Measurements from ENCODE around the gene LPO.

LPO gene

DNA sequence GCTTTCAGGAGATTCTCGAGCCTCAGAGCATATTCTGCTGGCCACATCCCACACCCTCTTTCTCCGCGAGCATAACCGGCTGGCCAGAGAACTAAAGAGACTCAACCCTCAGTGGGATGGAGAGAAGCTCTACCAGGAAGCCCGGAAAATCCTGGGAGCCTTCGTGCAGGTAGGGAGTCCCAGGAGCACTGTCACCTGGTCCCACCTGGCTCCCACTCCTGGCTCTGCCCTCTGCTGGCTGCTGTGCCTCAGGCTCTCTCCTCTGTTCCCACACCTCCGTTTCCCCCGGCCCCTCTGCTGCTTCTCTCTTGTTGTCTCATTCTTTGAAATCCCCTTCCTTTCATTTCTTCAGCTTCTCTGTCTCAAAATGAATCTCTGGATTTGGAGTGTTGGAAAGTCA lies 16.4 kb downstream of the LPO start:
- no peak for DNase-seq (ENCODE audit: low read depth in 2 of 2, low spot score in 1 of 2)

DNA sequence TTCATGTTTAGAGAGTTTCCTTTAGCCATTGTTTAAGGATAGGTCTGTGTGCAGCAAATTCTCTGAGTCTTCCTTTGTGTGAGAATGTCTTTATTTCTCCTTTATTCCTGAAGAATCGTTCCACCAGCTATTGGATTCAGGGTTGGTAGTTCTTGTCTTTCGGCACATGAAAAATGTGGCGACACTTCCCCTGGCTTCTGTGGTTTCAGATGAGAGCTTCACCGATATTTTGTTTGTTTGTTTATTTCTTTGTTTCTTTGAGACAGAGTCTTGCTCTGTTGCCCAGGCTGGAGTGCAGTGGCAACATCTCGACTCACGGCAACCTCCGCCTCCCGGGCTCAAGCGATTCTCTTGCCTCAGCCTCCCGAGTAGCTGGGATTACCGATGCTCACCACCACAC lies 23.8 kb downstream of the LPO start:
- DNase-seq (ENCODE audit: low read depth in 2 of 2, low spot score in 1 of 2) = no peak

DNA sequence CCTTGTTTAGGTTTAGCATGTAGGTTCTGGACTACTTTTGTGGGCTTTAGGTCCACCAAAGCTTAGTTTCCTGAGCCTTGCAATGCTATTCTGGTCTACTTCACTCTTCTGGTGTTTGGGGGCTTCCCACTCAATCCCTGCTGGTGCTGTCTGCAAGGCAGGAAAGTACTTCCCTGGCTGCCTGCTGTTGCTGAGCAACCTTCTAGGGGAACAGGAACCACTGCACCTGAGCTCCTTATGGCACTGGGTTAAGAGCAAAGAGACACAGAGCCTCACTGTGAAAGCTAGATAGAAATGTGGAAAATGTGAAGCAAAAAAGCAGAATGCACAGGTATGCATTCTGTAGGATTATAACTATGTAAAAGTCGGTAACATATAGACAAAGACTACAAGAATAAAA lies 25.4 kb downstream of the LPO start:
- no peak for DNase-seq (ENCODE audit: low read depth in 2 of 2, low spot score in 1 of 2)

DNA sequence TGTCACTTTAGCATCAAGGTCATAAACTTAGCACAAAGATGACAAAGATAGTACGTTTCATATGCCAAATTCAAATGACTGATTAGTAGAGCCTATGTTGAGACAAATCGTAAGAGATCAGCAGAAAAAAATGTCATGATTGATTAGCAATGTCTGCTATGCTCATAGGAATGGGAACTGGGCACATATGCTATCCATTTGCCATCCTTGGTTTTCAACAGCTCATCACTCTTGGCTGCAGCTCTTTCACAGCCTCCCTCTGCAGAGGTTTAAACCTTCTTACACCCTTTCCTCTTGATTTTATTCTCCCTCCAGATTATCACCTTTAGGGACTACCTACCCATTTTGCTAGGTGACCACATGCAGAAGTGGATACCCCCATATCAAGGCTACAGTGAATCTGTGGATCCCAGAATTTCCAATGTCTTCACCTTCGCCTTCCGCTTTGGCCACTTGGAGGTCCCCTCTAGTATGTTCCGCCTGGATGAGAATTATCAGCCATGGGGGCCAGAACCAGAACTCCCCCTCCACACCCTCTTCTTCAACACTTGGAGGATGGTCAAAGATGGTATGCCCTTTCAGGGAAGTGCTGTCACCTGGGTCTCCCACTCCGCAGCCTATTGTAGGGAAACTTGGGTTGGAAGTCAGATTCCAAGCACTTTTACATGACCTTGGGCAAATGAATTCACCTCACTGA lies 26.2 kb downstream of the LPO start:
- no peak for DNase-seq (ENCODE audit: low read depth in 2 of 2, low spot score in 1 of 2)

DNA sequence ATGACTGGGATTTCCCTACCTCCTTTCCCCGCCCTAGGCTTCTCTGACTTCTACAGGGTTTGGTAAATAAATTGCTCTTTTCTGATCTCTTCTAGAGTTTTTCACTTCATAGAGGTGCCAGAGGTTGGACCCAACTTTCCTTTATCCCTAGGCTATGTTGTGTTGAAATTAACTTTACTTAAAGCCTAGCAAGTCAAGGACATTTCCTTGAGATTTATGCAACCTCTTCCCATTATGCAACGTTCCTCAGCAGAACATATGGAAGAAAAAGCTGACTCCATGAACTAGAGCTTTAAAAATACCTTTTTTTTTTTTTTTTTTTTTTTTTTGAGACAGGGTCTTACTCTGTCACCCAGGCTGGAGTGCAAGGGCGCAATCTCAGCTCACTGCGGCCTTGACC lies 26.9 kb downstream of the LPO start:
- no peak for DNase-seq (ENCODE audit: low read depth in 2 of 2, low spot score in 1 of 2)

DNA sequence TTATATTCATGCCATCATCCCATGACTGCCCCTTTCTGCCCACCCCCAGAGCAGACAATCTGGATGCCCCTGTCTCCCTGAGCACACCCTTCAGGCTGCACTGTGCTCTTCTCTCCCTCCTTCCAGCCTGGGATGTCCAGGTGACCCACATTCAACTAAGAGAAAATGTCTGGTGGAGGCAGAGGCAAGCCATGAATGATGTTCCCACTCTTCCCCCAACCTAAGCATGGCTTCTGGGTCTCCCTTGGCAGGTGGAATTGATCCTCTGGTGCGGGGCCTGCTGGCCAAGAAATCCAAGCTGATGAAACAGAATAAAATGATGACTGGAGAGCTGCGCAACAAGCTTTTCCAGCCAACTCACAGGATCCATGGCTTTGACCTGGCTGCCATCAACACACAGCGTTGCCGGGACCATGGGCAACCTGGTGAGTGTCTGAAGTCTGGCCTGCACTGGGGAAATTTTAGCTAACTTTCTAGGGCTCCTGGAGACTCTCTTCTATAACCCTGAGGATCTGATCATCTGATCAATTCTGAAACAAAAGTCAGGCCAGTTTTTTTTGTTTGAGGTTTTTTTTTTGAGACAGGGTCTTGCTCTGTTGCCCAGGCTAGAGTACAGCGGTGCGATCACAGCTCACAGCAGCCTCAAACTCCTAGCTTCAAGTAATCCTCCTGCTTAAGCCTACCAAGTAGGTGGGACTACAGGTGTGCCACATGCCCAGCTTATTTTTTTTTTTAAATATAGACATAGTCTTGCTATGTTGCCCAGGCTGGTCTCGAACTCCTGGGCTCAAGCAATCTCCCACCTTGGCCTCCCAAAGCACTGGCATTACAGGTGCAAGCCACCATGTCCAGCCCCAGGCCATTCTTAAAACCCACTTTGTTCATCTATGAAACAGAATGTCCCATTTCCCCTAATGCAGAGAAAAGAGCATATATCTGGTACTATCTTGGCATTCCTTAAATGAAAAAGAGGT lies 27.8 kb downstream of the LPO start:
- no peak for DNase-seq (ENCODE audit: low read depth in 2 of 2, low spot score in 1 of 2)

DNA sequence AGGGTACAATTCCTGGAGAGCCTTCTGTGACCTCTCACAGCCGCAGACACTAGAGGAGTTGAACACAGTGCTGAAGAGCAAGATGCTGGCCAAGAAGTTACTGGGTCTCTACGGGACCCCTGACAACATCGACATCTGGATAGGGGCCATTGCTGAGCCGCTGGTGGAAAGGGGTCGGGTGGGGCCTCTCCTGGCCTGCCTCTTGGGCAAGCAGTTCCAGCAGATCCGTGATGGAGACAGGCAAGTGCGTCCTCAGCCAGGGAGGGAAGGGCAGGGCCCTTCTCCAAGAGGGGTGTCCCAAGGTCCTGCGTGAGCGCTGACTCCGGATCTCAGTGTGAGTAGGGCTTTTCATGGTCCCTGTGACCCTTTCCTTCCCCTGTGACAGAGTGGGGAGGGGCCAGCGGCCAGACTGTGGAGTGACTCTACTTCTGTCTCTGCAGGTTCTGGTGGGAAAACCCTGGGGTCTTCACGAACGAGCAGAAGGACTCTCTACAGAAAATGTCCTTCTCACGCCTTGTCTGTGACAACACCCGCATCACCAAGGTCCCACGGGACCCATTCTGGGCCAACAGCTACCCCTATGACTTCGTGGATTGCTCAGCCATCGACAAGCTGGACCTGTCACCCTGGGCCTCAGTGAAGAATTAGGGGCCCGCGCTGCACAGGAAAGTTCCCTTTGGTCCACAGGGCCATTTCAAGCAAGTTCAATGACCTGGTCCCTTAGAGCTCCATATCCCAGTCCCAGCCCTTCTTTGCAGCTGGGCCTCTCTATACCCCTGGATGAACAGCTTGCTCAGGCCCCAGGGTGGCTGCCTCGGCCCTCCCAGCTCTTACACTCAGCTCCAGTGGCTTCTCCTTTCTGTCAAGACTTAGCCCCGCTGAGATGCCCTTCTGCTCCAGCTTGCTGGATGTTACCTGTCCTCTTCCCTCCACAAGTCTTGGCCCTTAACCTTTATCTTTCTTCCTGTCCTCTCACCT lies 29.3 kb downstream of the LPO start:
- DNase-seq (ENCODE audit: low read depth in 2 of 2, low spot score in 1 of 2) = no peak

DNA sequence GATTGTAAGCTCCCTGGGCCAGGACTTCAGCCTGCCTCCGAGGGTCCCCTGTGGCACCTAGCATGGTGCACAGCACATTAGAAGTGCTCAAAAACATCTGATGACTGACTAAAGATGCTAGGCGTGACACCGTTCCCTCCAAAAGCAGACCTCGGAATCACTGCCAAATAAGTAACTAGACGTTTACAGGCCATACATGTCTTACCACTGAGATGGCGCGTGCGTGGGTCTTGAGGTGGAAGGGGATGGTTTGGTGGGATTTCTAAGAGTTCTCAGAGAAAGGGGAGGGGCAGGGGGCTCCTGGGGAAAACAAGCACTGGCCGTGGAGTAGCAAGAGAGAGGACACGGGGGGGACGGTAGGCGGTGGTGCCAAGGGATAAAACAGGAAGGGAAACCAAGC lies 29.9 kb downstream of the LPO start:
- no peak for DNase-seq (ENCODE audit: low read depth in 2 of 2, low spot score in 1 of 2)

DNA sequence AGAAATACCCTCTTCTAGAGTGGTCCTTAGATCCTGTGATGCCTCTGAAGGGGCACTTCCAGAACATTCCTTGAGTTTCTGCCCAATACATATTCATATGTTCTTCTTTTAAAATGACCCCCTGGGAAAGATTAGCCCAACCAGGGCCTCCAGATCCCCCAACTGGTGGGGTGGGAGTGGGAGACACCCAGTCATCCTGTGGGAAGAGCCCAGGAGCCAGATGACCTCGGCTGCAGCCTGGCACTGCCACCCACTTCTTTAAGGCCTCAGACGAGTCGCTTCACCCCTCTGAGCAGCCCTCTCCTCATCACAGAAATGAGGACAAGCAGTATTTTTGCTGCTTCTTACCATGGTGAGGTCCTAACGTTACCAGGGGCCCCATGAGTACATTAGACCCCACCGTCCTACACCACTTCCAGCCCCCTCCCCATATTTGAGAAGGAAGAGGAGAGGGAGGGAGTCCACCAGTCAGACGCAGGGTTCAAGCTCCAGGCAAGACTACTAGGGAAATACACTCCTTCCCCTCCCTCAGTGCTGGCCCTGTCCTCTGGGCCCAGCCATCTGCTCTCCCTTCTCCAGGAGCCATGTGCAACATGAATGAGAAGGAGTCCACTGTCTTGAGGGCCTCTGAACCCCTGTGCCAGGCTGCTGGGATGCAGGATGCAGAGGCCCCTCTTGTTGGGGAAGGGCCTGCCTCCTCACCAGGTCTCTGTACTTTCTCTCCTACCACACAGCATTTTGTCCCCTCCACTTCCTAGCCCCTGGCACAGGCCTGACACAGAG lies 30.6 kb downstream of the LPO start:
- no peak for DNase-seq (ENCODE audit: low read depth in 2 of 2, low spot score in 1 of 2)

DNA sequence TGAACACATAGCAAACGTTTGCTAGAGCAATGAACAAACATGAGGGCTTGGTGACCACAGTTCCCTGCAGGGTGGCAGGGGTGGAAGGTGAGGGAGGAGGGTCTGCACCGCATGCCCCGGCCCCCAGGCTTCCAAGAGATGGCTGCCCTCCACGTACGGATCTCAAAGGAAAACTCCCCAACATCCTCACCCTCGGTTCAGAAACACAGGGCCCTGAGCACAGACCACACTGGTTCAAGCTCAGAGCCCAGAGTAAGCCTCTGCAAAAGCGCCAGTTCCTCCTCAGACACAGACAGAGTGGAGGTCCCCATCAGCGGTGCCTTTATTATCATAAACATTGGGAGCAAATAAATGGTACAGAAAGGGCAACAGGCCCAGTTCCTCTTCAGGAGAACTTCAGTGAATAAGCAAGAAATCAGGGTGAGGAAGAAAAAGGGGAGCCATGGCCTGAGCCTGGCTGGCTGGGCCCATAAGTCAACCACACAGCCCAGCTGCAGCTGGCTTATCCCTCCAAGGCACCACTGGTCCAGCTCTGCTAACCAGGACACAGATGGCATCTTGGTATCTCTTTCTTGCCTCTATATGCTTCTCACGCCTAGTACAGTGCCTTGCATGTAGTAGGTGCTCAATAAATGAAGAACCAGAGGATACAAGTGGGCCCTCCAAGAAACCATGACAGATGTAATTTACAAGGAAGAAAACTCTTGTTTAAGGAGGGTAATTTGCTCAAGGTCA lies 31.3 kb downstream of the LPO start:
- no peak for DNase-seq (ENCODE audit: low read depth in 2 of 2, low spot score in 1 of 2)

DNA sequence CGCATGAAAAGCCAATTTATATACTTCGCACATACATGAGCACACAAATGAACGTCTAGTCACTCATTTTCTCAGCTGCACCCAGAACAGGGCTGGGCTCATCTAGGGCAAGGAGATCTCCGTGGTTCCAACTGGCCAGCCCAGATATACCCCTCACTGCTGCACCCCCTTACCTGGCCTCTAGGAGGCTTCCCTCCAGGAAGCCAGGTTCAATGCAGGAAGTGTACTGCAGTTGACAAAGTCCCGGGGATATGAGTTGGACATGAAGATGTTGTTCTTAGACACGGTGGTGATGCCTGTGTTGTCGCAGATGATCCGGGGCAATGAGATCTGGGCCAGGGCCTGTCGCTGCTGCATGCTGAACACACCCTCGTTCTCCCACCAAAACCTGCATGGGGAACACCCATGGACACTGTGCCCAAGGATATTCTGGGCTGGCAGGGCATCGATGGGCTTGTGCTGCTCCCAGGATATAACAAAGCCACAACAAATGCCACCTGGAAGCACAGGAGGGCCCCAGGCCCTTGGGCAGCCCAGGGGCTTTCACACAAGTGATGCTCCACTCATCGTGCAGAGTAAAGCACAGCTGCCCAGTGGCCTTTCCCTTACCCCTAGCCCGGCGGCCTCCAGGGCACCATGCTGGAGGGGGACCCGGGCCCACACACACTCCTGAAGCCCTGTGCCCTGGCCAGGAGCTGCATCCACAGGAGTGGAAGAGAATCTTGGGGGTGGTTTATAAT lies 32.3 kb downstream of the LPO start:
- DNase-seq (ENCODE audit: low read depth in 2 of 2, low spot score in 1 of 2) = no peak

DNA sequence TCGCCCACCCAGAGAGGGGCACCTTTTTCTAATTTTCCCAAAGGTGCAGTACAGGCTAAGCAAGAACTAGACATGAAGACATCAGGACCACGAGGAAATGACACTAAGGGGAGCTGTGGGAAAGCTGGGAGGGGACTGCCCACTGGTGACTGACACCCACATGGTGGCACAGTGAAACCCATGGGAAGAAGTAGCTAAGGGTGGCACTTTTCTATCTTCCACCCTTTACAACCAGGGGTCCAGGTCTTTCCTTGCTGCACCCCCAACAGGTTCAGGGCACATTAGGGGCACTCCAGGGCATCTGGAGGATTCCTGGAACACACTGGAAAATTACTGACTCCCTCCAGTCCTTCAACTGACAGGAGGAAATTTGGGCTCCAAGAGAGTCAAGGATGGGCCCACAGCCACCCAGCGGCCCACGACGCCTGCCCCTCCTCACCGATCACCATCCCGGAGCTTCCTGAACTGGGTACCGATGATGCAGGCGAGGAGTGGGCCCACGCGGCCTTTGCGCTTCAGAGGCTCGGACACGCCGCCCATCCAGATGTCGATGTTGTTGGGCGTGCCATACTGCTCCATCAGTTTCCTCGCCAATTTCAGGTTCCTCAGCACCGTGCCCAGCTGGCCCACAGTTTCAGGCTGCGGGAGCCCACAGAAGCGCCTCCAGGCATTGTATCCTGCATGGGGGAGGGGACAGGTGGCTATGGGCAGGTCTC lies 33.0 kb downstream of the LPO start:
- DNase-seq (ENCODE audit: low read depth in 2 of 2, low spot score in 1 of 2) = no peak

DNA sequence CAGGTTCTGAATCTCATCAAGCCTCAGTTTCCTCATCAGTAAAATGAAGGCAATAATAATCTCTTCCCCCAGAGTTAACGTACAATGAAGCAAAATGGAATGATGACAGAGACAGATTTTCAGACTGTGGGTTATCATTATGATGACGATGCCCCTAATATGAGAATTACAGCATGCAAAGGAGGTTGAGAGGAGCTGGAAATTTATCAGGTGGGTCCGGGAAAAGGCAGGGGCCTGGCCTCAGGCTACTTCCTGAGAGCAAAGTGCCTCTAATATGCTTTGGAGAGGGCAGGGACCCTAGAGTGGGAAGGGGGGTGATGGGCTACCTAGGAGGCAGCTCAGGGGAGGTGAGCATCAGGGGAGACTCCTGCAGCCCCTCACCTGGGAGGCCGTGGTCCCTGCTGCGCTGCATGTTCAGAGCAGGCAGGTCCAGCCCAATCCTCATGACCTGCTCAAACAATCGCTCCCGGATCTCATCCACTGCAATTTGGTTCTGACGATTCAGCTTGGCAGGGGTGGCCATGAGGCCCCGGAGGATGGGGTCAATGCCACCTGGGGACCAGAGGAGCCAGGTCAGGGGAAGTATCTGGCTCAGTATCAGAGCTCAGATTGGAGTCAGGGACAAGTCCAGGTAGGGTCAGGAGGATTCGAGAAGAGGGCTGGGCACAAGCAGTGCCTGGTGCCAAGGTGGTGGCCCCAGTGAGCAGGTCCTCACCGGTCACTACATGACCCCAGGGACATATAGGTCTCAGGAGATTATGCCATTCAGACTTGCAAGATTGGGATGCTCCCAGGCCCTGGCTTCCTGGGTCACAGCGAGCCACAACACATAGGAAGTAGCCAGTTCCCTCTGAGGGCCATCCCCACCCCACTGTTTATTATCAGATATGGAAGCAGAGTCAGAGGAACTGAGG lies 34.2 kb downstream of the LPO start:
- DNase-seq (ENCODE audit: low read depth in 2 of 2, low spot score in 1 of 2) = no peak

DNA sequence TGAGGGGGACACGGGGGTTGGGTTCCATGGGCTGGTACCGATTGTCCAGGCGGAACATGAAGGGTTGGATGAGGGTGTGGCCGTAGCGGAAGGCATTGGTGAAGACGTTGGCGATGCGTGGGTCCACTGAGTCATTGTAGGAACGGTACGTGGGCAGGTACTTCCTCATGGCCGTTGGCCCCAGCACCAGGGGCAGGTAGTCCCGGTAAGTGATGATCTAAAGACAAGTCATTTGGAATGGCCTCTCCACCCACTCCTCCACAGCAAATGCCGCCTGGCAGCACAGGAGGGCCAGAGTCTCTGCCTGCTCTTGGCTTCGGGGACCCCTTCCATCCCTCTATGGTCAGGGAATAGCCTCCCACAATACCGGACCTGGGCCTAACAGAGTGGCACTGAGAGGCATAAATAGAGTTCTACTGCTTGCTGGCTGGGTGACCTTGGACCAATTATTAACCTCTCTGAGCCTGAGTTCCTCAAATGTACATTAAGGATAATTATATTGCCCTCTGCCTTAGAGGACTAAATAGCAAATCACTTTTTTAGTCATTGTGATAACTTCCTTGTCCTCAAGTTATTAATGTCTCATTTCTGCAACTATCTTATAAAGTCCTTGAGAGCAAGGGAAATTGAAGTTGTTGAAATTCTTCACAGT lies 35.2 kb downstream of the LPO start:
- no peak for DNase-seq (ENCODE audit: low read depth in 2 of 2, low spot score in 1 of 2)

DNA sequence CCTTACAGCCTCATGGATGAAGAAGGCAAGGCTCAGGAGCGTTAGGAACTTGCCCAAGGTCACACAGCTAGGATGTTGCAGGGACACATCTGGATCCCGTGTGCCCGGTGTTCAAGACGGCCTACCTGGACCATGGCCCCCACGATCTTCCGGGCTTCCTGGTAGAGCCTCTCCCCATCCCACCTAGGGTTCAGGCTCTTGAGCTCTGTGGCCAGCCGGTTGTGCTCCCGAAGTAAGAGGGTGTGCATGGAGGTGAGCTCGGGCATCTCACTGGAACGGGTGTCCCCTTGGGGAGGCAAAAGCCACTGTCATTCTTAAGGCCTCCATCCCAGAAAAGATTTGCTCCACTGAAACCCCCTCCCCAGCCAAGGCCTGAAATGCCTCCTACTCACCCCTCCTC lies 37.0 kb downstream of the LPO start:
- no peak for DNase-seq (ENCODE audit: low read depth in 2 of 2, low spot score in 1 of 2)

DNA sequence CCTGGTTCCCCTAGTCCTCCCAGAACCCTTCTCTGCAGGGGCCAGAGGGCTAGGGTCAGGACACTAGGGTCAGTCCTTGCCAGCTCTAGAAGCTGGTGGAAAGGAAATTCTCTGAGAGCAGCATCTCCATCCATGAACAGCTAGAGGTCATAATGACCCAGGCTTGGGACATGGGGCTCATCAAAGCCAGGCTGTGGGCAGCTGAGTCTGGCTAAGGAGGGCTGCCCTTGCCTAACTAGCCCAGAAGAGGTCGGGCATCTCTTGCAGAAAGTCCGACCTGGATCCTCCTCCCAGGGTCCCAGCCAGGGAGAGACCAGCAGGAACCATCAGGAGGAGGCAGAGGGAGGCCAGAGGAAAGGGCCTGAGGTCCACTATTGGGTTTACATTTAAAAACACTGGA lies 38.0 kb downstream of the LPO start:
- DNase-seq (ENCODE audit: low read depth in 2 of 2, low spot score in 1 of 2) = no peak

Measured in stimulated activated CD8-positive, alpha-beta memory T cell treated with anti-CD3 and anti-CD28 coated beads, Interleukin-4, amount 100 ng/mL, for 4 hours (primary cell).